HCT116 (cell line): Measurements from ENCODE around the gene RAI14. TPM values are rescaled to one million over a fixed set of nuclear protein-coding genes. Genes with fewer than 3 reads are reported as not detected.

Experiments used
- ATAC-seq: fragments of 200-7000 bp; cut with Tn5 transposase; 2 replicates; pipeline ENCODE4 v1.9.1; 2020; ENCODE audit warnings: mild to moderate bottlenecking, moderate library complexity
- BruUV-seq: library from RNA; stranded (reverse); fragments of 400-500 nt; replicated peaks from 2 replicates; lab custom pipeline; 2021; lab: Mats Ljungman, UMichigan
- CTCF ChIA-PET: fragments of 300-600 bp; sonication (Branson Sonifier 250); formaldehyde crosslinking; loops from one replicate; lab custom pipeline; 2021; ENCODE audit warnings: antibody characterized with exemption; lab: Charles Lee
- POLR2A ChIA-PET: fragments of 300-600, 350-600 bp; sonication (Branson Sonifier 250); formaldehyde crosslinking; loops from one replicate; lab custom pipeline; 2021; ENCODE audit warnings: antibody characterized with exemption; lab: Charles Lee
- RAD21 ChIA-PET, 2 experiments: fragments of 300-600 bp; sonication (Branson Sonifier 250); formaldehyde crosslinking; loops; one replicate each; lab custom pipeline; 2023; ENCODE audit warnings: low total read pairs in 2 of 2; ENCODE audit not compliant: uncharacterized antibody in 2 of 2, unreplicated experiment in 2 of 2, low non-redundant PET in 1 of 2; lab: Charles Lee
- DNase-seq: peaks from one replicate; pipeline ENCODE4 v3.0.0-alpha.2; 2010; ENCODE audit warnings: low read depth, low spot score
- H2AFZ ChIP-seq: fragments of 200-600 bp; shearing (Covaris generic), sonication (generic); 2 replicates; pipeline ENCODE4 v1.6.1; 2017; ENCODE audit warnings: low read depth, mixed run types, mixed read lengths, antibody characterized with exemption, low read length; ENCODE audit not compliant: poor library complexity, severe bottlenecking
- H3K27ac ChIP-seq: 2 replicates; pipeline ENCODE4 v1.5.1; 2012; ENCODE audit warnings: low read depth, low read length
- H3K27me3 ChIP-seq: fragments of 200-600 bp; sonication (generic); 2 replicates; pipeline ENCODE4 v1.6.1; 2016; ENCODE audit warnings: mixed run types, low read length, mixed read lengths; ENCODE audit not compliant: insufficient read depth
- H3K36me3 ChIP-seq, 2 experiments: fragments of 200-500 bp in 1 of 2; fragments of 200-600 bp in 1 of 2; sonication (Bioruptor generic) in 1 of 2; sonication (generic) in 1 of 2; 2 replicates each; pipeline versions ENCODE4 v1.5.1 to v1.6.1; 2014 to 2016; ENCODE audit warnings: low read length in 2 of 2, inconsistent platforms in 1 of 2, mixed read lengths in 1 of 2, mixed run types in 1 of 2; ENCODE audit not compliant: insufficient read depth in 2 of 2, control insufficient read depth in 1 of 2
- H3K4me1 ChIP-seq, 2 experiments: fragments of 200-600 bp in 1 of 2; sonication (generic) in 1 of 2; 2 replicates each; pipeline versions ENCODE4 v1.5.1 to v1.6.1; 2012 to 2017; ENCODE audit warnings: low read length in 2 of 2, inconsistent platforms in 1 of 2, mild to moderate bottlenecking in 1 of 2, mixed read lengths in 1 of 2, mixed run types in 1 of 2, moderate library complexity in 1 of 2; ENCODE audit not compliant: insufficient read depth in 2 of 2, control insufficient read depth in 1 of 2
- H3K4me2 ChIP-seq: fragments of 200-600 bp; sonication (generic); 2 replicates; pipeline ENCODE4 v1.6.1; 2017; ENCODE audit warnings: mixed run types, low read length, mixed read lengths
- H3K4me3 ChIP-seq, 2 experiments: fragments of 200-600 bp in 1 of 2; sonication (generic) in 1 of 2; replicated peaks in 1 of 2; 2 replicates each; pipeline ENCODE4 v1.5.1; 2011 to 2016; ENCODE audit warnings: low read length in 2 of 2, control low read depth in 1 of 2, low read depth in 1 of 2, mild to moderate bottlenecking in 1 of 2, mixed read lengths in 1 of 2, mixed run types in 1 of 2
- H3K79me2 ChIP-seq: fragments of 200-600 bp; sonication (generic); 2 replicates; pipeline ENCODE4 v1.6.1; 2017; ENCODE audit warnings: mild to moderate bottlenecking, mixed run types, low read length, moderate library complexity, mixed read lengths; ENCODE audit not compliant: insufficient read depth
- H3K9ac ChIP-seq: fragments of 200-600 bp; sonication (generic); 2 replicates; pipeline ENCODE4 v1.6.1; 2016; ENCODE audit warnings: low read length, mixed read lengths
- H3K9me2 ChIP-seq: fragments of 200-600 bp; sonication (generic), shearing (Covaris generic); 2 replicates; pipeline ENCODE4 v1.6.1; 2017; ENCODE audit warnings: mixed run types, mild to moderate bottlenecking, moderate library complexity; ENCODE audit not compliant: insufficient read depth
- H3K9me3 ChIP-seq, 2 experiments: fragments of 200-500 bp in 1 of 2; fragments of 200-600 bp in 1 of 2; sonication (Bioruptor generic) in 1 of 2; sonication (generic) in 1 of 2; 2 replicates each; pipeline ENCODE4 v1.6.1; 2014 to 2017; ENCODE audit warnings: low read length in 2 of 2, mixed read lengths in 2 of 2, inconsistent platforms in 1 of 2, low read depth in 1 of 2, mild to moderate bottlenecking in 1 of 2, mixed run types in 1 of 2, moderate library complexity in 1 of 2; ENCODE audit not compliant: control insufficient read depth in 1 of 2, insufficient read depth in 1 of 2
- H4K20me1 ChIP-seq: fragments of 200-600 bp; sonication (generic), shearing (Covaris generic); 2 replicates; pipeline ENCODE4 v1.6.1; 2017; ENCODE audit warnings: mixed run types, mild to moderate bottlenecking, moderate library complexity; ENCODE audit not compliant: insufficient read depth
- CBX3 ChIP-seq: IDR thresholded peaks from 2 replicates; pipeline ENCODE4 v1.6.1; 2012; ENCODE audit warnings: low read depth
- CEBPB ChIP-seq: IDR thresholded peaks from 2 replicates; pipeline ENCODE4 v1.6.1; 2012; ENCODE audit warnings: low read depth
- EZH2 ChIP-seq: fragments of 200-600 bp; sonication (generic); IDR thresholded peaks from 2 replicates; pipeline ENCODE4 v1.6.1; 2017; ENCODE audit warnings: antibody characterized with exemption, mixed run types
- FOSL1 ChIP-seq: IDR thresholded peaks from 2 replicates; pipeline ENCODE4 v1.6.1; 2012; ENCODE audit warnings: low read depth
- JUND ChIP-seq: IDR thresholded peaks from 2 replicates; pipeline ENCODE4 v1.6.1; 2012
- POLR2A ChIP-seq: IDR thresholded peaks from 2 replicates; pipeline ENCODE4 v1.7.0; 2011; ENCODE audit warnings: borderline replicate concordance; ENCODE audit not compliant: insufficient read depth, insufficient read length; ENCODE audit errors: extremely low read depth
- SIN3A ChIP-seq: IDR thresholded peaks from 2 replicates; pipeline ENCODE4 v1.6.1; 2012; ENCODE audit warnings: low read depth
- SP1 ChIP-seq: IDR thresholded peaks from 2 replicates; pipeline ENCODE4 v1.6.1; 2012; ENCODE audit warnings: low read depth
- SRF ChIP-seq: IDR thresholded peaks from 2 replicates; pipeline ENCODE4 v1.6.1; 2012; ENCODE audit warnings: low read depth
- TCF7L2 ChIP-seq: IDR thresholded peaks from 2 replicates; pipeline ENCODE4 v1.7.0; 2011; ENCODE audit warnings: borderline replicate concordance, inconsistent platforms; ENCODE audit not compliant: insufficient read depth, insufficient read length; ENCODE audit errors: extremely low read depth
- YY1 ChIP-seq: IDR thresholded peaks from 2 replicates; pipeline ENCODE4 v1.6.1; 2011; ENCODE audit warnings: low read length, low read depth, moderate library complexity, mild to moderate bottlenecking; ENCODE audit not compliant: insufficient replicate concordance; ENCODE audit errors: extremely low read depth
- ZFX ChIP-seq: fragments of 450-650 bp; IDR thresholded peaks from 2 replicates; pipeline ENCODE4 v1.6.1; 2017
- ZNF274 ChIP-seq: fragments of 200-500 bp; sonication (Bioruptor generic); IDR thresholded peaks from 2 replicates; pipeline ENCODE4 v1.6.1; 2014; ENCODE audit warnings: mild to moderate bottlenecking, low read depth, low read length, inconsistent platforms
- intact Hi-C: fragments of 100-400 bp; cut with micrococcal nuclease; formaldehyde crosslinking; loops from 2 replicates; pipeline ENCODE4 v1.10.0; 2022
- total RNA-seq: library from RNA; stranded (reverse); gene quantifications from one replicate; pipeline ENCODE4 v1.2.1, GENCODE V29; 2021; ENCODE audit not compliant: unreplicated experiment
- TF ChIP-seq, protein P1 (sequence below), 3 experiments: fragments of 200-600 bp in 1 of 3; sonication (generic) in 1 of 3; IDR thresholded peaks in 2 of 3; conservative IDR thresholded peaks in 1 of 3; 2 replicates each; pipeline ENCODE4 v1.5.1; 2012 to 2017; ENCODE audit warnings: low read depth in 2 of 3, low read length in 2 of 3, antibody characterized with exemption in 1 of 3, borderline replicate concordance in 1 of 3, control low read depth in 1 of 3, mild to moderate bottlenecking in 1 of 3, mixed read lengths in 1 of 3, mixed run types in 1 of 3, moderate library complexity in 1 of 3; ENCODE audit not compliant: insufficient read depth in 1 of 3
- TF ChIP-seq, protein P2 (sequence below): IDR thresholded peaks from 2 replicates; pipeline ENCODE4 v1.6.1; 2012
- TF ChIP-seq, protein P3 (sequence below): IDR thresholded peaks from 2 replicates; pipeline ENCODE4 v1.6.1; 2011; ENCODE audit warnings: mild to moderate bottlenecking, low read length, moderate library complexity; ENCODE audit not compliant: insufficient replicate concordance; ENCODE audit errors: extremely low read depth

RAI14 gene
- total RNA-seq, 1 experiment from 2014 or later = 47.9 TPM

DNA sequence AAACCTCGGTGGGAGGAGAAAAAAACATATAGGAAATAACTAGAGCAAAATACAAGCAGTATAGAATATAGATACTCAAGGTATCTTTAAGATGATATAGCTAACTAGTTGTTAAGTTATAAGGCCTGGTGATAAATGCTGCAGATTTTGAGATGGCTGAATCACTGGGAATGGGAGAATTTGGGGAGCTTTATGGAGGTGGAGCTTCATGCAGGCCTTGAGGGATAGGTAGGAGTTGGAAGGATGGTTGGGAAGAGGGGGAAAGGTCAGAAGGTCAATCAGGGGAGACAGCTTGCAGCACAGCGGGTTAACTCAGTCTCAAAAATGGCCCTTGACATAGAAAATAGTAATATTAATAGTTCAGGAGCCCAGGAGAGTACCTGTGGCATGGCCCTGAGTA lies 34.8 kb downstream of the RAI14 start (continued):
- no peak for TF ChIP-seq ZNF274
- no peak for TF ChIP-seq YY1
- TF ChIP-seq JUND = no peak

DNA sequence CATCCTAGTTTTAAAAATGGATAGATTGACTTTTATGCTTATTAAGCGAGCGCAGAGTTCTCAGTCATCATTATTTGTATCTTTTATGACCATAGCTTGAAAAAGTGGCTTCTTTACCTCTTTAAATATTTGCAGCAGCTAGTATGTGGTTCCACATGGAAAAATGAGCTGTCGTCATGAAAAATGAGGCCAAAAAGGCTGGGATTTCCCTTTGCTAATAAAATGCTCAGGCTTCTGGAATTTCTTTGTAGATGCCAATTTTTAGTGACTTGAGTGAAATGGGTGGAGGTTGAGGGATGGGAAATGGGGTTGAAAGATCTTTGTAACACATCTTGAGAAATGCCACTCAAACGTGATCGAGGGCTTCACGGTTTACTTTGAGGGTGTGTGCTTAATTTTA lies 35.2 kb downstream of the RAI14 start:
- TF ChIP-seq EZH2 (no peak), SP1 (no peak), CEBPB (no peak), JUND (no peak), SRF (no peak), ZFX (no peak), SIN3A (no peak), FOSL1 (no peak), TCF7L2 (no peak), CBX3 (no peak), YY1 (no peak), POLR2A (no peak)
- TF ChIP-seq, protein P1, sequence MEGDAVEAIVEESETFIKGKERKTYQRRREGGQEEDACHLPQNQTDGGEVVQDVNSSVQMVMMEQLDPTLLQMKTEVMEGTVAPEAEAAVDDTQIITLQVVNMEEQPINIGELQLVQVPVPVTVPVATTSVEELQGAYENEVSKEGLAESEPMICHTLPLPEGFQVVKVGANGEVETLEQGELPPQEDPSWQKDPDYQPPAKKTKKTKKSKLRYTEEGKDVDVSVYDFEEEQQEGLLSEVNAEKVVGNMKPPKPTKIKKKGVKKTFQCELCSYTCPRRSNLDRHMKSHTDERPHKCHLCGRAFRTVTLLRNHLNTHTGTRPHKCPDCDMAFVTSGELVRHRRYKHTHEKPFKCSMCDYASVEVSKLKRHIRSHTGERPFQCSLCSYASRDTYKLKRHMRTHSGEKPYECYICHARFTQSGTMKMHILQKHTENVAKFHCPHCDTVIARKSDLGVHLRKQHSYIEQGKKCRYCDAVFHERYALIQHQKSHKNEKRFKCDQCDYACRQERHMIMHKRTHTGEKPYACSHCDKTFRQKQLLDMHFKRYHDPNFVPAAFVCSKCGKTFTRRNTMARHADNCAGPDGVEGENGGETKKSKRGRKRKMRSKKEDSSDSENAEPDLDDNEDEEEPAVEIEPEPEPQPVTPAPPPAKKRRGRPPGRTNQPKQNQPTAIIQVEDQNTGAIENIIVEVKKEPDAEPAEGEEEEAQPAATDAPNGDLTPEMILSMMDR (IDR thresholded peaks at IDR 0.05 in 2 of 3, conservative IDR thresholded peaks at IDR 0.05 in 1 of 3; ENCODE audit: borderline replicate concordance in 1 of 3, insufficient read depth in 1 of 3, low read depth in 2 of 3, low read length in 2 of 3) = no peak
- TF ChIP-seq, protein P2, sequence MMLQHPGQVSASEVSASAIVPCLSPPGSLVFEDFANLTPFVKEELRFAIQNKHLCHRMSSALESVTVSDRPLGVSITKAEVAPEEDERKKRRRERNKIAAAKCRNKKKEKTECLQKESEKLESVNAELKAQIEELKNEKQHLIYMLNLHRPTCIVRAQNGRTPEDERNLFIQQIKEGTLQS = no peak
- TF ChIP-seq, protein P3, sequence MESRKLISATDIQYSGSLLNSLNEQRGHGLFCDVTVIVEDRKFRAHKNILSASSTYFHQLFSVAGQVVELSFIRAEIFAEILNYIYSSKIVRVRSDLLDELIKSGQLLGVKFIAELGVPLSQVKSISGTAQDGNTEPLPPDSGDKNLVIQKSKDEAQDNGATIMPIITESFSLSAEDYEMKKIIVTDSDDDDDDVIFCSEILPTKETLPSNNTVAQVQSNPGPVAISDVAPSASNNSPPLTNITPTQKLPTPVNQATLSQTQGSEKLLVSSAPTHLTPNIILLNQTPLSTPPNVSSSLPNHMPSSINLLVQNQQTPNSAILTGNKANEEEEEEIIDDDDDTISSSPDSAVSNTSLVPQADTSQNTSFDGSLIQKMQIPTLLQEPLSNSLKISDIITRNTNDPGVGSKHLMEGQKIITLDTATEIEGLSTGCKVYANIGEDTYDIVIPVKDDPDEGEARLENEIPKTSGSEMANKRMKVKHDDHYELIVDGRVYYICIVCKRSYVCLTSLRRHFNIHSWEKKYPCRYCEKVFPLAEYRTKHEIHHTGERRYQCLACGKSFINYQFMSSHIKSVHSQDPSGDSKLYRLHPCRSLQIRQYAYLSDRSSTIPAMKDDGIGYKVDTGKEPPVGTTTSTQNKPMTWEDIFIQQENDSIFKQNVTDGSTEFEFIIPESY = no peak
- BruUV-seq = no TSS peak

More for the DNA sequence above, 35.2 kb downstream of the RAI14 start:
- H3K4me3 ChIP-seq = no peak overlapping the region
- peaks cover 19% of the 10 kb centered on the region for H3K79me2 ChIP-seq
- H3K36me3 ChIP-seq = no peaks in the 10 kb centered on the region; a peak in 2 of 4 replicates
- no peaks in the 10 kb centered on the region for H3K9me2 ChIP-seq
- CTCF ChIA-PET = no interaction called here
- DNase-seq (no peak), ATAC-seq (no peak)
- intact Hi-C loops = no loop called here
- no peaks in the 10 kb centered on the region for H4K20me1 ChIP-seq
- peaks cover 15 to 16% of the 10 kb centered on the region in 2 experiments for H3K4me1 ChIP-seq
- H3K9me3 ChIP-seq = no peaks in the 10 kb centered on the region
- H2AFZ ChIP-seq = no peak overlapping the region
- POLR2A ChIA-PET = no interaction called here
- RAD21 ChIA-PET = no interaction called here
- no peak overlapping the region for H3K27ac ChIP-seq
- no peaks in the 10 kb centered on the region for H3K27me3 ChIP-seq
- no peak overlapping the region for H3K9ac ChIP-seq
- no peak overlapping the region for H3K4me2 ChIP-seq
